Kidney (tissue), 14 donors: ENCODE data around the gene PHLDB1. TPM values are rescaled to one million over a fixed set of nuclear protein-coding genes. Genes with fewer than 3 reads are reported as not detected.

Source experiments
- DNase-seq, 5 donors: peaks; one replicate each; pipeline ENCODE4 v3.0.0-alpha.2; 2013 to 2020
- FAIRE-seq: peaks from 2 replicates; lab custom pipeline; 2012; peaks lifted over from hg19 to GRCh38; lab: Jason Lieb, UNC
- H3K27ac ChIP-seq, 2 donors: one replicate each; pipeline ENCODE4 v1.7.0; 2013; ENCODE audit warnings: low read depth in 2 of 2, low read length in 2 of 2, inconsistent platforms in 1 of 2
- H3K27me3 ChIP-seq: one replicate; pipeline ENCODE4 v1.7.1; 2013; ENCODE audit warnings: low read length, inconsistent platforms; ENCODE audit not compliant: control insufficient read depth, insufficient read depth
- H3K36me3 ChIP-seq, 3 donors: one replicate each; pipeline versions ENCODE4 v1.7.0 to v1.7.1; 2013; ENCODE audit warnings: low read length in 3 of 3, control low read depth in 1 of 3, inconsistent platforms in 1 of 3; ENCODE audit not compliant: insufficient read depth in 3 of 3, control insufficient read depth in 2 of 3
- H3K4me1 ChIP-seq, 3 donors: one replicate each; pipeline versions ENCODE4 v1.7.0 to v1.7.1; 2013; ENCODE audit warnings: low read length in 3 of 3, inconsistent platforms in 1 of 3, low read depth in 1 of 3; ENCODE audit not compliant: control insufficient read depth in 2 of 3, insufficient read depth in 2 of 3
- H3K4me3 ChIP-seq, 3 donors: one replicate each; pipeline versions ENCODE4 v1.7.0 to v1.8.1; 2013; ENCODE audit warnings: low read length in 3 of 3, control low read depth in 1 of 3, inconsistent platforms in 1 of 3
- H3K9ac ChIP-seq, 3 donors: one replicate each; pipeline versions ENCODE4 v1.7.0 to v1.7.1; 2013; ENCODE audit warnings: low read length in 3 of 3, control low read depth in 1 of 3, inconsistent platforms in 1 of 3
- H3K9me3 ChIP-seq, 3 donors: one replicate each; pipeline versions ENCODE4 v1.7.0 to v1.7.1; 2013; ENCODE audit warnings: low read length in 3 of 3, control low read depth in 1 of 3, inconsistent platforms in 1 of 3; ENCODE audit not compliant: control insufficient read depth in 2 of 3, insufficient read depth in 1 of 3
- intact Hi-C: fragments of 100-400 bp; cut with DNase I; formaldehyde crosslinking; loops from one replicate; pipeline ENCODE4 v1.11.1; 2022
- polyA plus RNA-seq: library from polyadenylated mRNA; stranded (reverse); fragments of 350-450 nt; fragmentation: Illumina TruSeq; extraction: RNeasy Lipid Tissue Mini Kit (QIAGEN cat#74804); gene quantifications from one replicate; pipeline ENCODE4 v1.2.3, GENCODE V29; 2014; ENCODE audit warnings: low read depth, low replicate concordance; ENCODE audit not compliant: insufficient read depth
- total RNA-seq: library from RNA; stranded (reverse); fragmentation: NEBNext Ultra II Directional; extraction: Animal tissue kit (Norgen Biotek cat#: 25700); gene quantifications from one replicate; pipeline ENCODE4 v1.2.1, GENCODE V29; 2021
- TF ChIP-seq, protein P1 (sequence below): IDR thresholded peaks from 3 replicates; pipeline ENCODE4 v1.5.1; 2012; ENCODE audit warnings: mild to moderate bottlenecking, moderate library complexity, borderline replicate concordance; ENCODE audit not compliant: insufficient read depth; ENCODE audit errors: extremely low read depth
- donor health status: control.
- donor health status: control.
- donor health status: control.
- donor health status: control.
- donor health status: control.
- donor health status: DM: yes; HTN: yes; CAD: no.
- donor health status: Normal renal cell carcinoma (clear cell type).

The PHLDB1 gene
- total and polyA plus RNA-seq, 2 donors from 2014 or later, result 39.1 to 118 TPM

DNA sequence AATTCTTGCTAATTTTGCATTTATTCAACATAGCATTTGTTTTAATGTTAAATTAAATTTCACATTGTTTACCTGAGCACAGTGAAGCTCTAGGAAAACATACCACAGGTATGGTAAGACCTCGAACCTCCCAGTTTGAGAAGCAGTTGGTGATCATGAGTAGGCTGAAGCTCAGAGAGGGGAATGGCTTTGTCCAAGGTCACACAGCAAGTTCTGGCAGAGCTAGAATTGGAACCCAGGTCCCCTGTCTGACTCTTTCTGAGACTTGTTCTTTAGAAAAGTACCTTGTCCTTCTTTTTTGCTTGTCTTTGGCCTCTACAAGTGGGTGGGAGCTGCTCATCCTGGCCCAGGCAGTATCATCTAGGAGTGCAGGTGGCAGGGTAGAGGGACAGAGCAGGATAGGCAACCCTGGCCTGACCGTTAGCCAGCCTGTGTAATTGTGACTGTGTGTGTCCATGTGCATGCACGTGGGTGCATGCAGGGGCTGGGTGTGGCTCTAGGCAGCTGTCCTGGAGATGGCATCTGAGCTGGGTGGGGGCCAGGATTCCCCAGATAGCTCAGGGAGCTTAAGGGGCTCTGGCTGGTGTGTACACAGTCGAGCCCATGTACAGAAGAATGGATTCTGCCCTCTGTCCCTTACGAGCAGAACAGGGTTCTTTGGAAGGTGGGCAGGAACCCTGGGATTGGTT lies 21.6 kb downstream of the PHLDB1 start:
- H3K4me1 ChIP-seq, result peaks cover 0 to 6% (median 4%) of the 10 kb centered on the region in 3 donors
- no peak overlapping the region for H3K4me3 ChIP-seq
- TF ChIP-seq, protein P1, sequence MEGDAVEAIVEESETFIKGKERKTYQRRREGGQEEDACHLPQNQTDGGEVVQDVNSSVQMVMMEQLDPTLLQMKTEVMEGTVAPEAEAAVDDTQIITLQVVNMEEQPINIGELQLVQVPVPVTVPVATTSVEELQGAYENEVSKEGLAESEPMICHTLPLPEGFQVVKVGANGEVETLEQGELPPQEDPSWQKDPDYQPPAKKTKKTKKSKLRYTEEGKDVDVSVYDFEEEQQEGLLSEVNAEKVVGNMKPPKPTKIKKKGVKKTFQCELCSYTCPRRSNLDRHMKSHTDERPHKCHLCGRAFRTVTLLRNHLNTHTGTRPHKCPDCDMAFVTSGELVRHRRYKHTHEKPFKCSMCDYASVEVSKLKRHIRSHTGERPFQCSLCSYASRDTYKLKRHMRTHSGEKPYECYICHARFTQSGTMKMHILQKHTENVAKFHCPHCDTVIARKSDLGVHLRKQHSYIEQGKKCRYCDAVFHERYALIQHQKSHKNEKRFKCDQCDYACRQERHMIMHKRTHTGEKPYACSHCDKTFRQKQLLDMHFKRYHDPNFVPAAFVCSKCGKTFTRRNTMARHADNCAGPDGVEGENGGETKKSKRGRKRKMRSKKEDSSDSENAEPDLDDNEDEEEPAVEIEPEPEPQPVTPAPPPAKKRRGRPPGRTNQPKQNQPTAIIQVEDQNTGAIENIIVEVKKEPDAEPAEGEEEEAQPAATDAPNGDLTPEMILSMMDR, result no peak
- intact Hi-C loops, result no loop called here
- DNase-seq (no peak), FAIRE-seq (no peak)
- H3K27me3 ChIP-seq, result no peaks in the 10 kb centered on the region
- H3K27ac ChIP-seq, result no peak overlapping the region
- H3K9ac ChIP-seq, result no peak overlapping the region
- H3K36me3 ChIP-seq, result peaks cover 4 to 54% (median 33%) of the 10 kb centered on the region in 3 donors
- H3K9me3 ChIP-seq, result no peaks in the 10 kb centered on the region

DNA sequence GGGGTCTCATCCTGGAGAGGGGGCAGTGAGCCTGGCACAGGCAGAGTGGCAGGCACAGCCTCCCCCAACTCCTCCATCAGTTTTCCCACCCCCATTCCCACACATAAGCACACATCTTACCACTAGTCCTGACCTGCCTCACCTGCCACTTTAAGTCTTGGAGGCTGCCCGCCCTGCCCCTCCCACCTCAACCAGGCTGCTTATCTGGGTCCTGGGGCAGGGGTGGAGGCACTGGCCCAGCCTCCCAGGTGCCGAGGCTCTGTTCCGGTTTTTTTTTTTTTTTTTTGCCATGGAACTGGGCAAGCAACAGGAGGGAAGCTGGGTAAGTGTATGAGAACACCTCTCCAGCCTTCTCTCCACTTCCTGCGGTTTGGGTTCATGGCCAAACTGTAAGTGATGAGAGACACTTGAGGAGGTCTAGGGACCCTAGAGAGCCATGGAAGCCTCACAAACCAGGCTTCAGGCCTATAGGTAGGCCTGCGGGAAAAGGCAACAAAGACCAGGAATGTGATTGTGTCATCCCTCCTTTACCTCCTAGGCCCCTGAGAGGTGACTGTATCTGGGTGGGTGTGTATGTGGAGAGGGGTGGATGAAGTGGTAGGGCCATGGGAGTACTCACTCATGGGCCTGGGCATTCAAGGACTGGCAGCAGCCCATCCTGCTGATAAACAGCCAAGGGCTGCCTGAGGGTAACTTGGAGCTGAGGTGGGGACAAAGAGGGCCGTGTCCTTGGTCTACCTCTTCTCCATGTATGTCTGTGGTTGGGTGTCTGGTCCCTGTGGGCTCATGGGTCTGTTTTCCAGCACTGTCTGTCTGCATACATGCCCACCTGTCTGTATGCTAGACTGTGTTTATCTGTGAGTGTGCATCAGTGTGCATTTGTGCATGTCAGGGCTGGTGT lies 22.6 kb downstream of the PHLDB1 start:
- no peak overlapping the region for H3K27ac ChIP-seq
- no peaks in the 10 kb centered on the region for H3K9me3 ChIP-seq
- TF ChIP-seq, protein P1, result no peak
- H3K36me3 ChIP-seq, result peaks cover 4 to 51% (median 32%) of the 10 kb centered on the region in 3 donors
- no peak for FAIRE-seq
- H3K9ac ChIP-seq, result no peak overlapping the region
- H3K27me3 ChIP-seq, result no peaks in the 10 kb centered on the region
- H3K4me3 ChIP-seq, result no peak overlapping the region
- intact Hi-C loops, result no loop called here
- no peak for DNase-seq
- peaks cover 2 to 13% (median 10%) of the 10 kb centered on the region in 3 donors for H3K4me1 ChIP-seq

DNA sequence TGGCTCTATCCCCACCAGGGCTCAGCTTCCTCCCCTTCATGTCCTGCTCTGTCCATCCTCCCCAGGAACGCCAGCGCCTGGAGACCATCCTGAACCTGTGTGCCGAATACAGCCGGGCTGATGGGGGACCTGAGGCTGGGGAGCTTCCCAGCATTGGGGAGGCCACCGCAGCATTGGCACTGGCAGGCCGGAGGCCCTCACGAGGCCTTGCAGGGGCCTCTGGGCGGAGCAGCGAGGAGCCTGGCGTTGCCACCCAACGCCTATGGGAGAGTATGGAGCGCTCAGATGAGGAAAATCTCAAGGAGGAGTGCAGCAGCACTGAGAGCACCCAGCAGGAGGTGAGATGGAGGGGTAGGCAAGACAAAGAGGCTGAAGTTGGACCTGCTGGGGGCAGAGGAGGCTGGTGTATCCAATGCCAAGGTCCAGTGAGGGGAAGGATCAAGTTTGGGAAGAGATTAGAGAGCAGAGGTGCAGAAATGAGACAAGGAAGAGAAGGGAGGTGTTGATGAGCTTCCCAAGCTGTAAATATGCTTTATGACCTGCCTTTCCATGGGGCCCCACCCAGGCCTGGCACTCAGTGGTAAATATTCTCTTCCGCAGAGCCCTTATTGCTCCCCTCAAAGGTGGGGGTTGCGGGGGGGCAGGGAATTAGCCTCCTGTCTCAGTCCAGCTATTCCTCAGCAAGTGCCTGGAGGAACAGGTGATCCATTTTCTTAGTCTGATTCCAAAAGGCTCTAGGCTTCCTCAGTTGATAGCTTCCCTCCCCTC lies 23.9 kb downstream of the PHLDB1 start:
- H3K27me3 ChIP-seq, result no peaks in the 10 kb centered on the region
- H3K36me3 ChIP-seq, result peaks cover 6 to 44% (median 25%) of the 10 kb centered on the region in 3 donors
- peaks cover 2 to 15% (median 13%) of the 10 kb centered on the region in 3 donors for H3K4me1 ChIP-seq
- intact Hi-C loops, result no loop called here
- TF ChIP-seq, protein P1, result no peak
- FAIRE-seq (no peak), DNase-seq (no peak)
- no peak overlapping the region for H3K9ac ChIP-seq
- no peak overlapping the region for H3K4me3 ChIP-seq
- H3K9me3 ChIP-seq, result no peaks in the 10 kb centered on the region
- no peak overlapping the region for H3K27ac ChIP-seq
